ENCODE data around the gene NEO1.

Gene NEO1

GRCh38 chr15:73078722-73079121 lies 26.5 kb downstream of the NEO1 start:
- DNase-seq, result no peak

GRCh38 chr15:73079565-73079964 lies 27.3 kb downstream of the NEO1 start:
- DNase-seq, result no peak

GRCh38 chr15:73081321-73081958 lies 29.2 kb downstream of the NEO1 start:
- DNase-seq, result no peak

- DNase-seq, result no peak
Observed at GRCh38 chr15:73082812-73083211, 30.5 kb downstream of the NEO1 start.

GRCh38 chr15:73087098-73087497 lies 34.8 kb downstream of the NEO1 start:
- DNase-seq, result no peak

- DNase-seq, result no peak
Observed at GRCh38 chr15:73105064-73105463, 52.8 kb downstream of the NEO1 start.

- DNase-seq, result no peak
Observed at GRCh38 chr15:73108676-73109075, 56.4 kb downstream of the NEO1 start.

GRCh38 chr15:73109765-73110164 lies 57.5 kb downstream of the NEO1 start:
- no peak for DNase-seq

GRCh38 chr15:73110201-73110600 lies 57.9 kb downstream of the NEO1 start:
- no peak for DNase-seq

- no peak for DNase-seq
Observed at GRCh38 chr15:73114064-73114463, 61.8 kb downstream of the NEO1 start.

- DNase-seq, result no peak
Observed at GRCh38 chr15:73116164-73116563, 63.9 kb downstream of the NEO1 start.

GRCh38 chr15:73118055-73118454 lies 65.8 kb downstream of the NEO1 start:
- no peak for DNase-seq

- DNase-seq, result no peak
Observed at GRCh38 chr15:73119478-73119877, 67.2 kb downstream of the NEO1 start.

GRCh38 chr15:73120269-73120668 lies 68.0 kb downstream of the NEO1 start:
- DNase-seq, result no peak

- no peak for DNase-seq
Observed at GRCh38 chr15:73125219-73125618, 73.0 kb downstream of the NEO1 start.

GRCh38 chr15:73127302-73127936 lies 75.2 kb downstream of the NEO1 start:
- DNase-seq, result no peak

GRCh38 chr15:73130830-73131229 lies 78.6 kb downstream of the NEO1 start:
- DNase-seq, result no peak

GRCh38 chr15:73134196-73134595 lies 81.9 kb downstream of the NEO1 start:
- DNase-seq, result no peak

- no peak for DNase-seq
Observed at GRCh38 chr15:73139041-73139743, 86.9 kb downstream of the NEO1 start.

- DNase-seq, result no peak
Observed at GRCh38 chr15:73139744-73140553, 87.7 kb downstream of the NEO1 start.

- DNase-seq, result no peak
Observed at GRCh38 chr15:73141216-73141900, 89.1 kb downstream of the NEO1 start.

GRCh38 chr15:73142802-73143762 lies 90.8 kb downstream of the NEO1 start:
- DNase-seq, result no peak

Data from SIG-M5 (cell line).